Retinal pigment epithelial cell (primary cell): ENCODE data around the gene KRT1.
"Not testable (repeated sequence)": the region's sequence is repeated elsewhere in the genome, so short reads cannot be mapped to it uniquely, and the experiment has no call there.

Source experiments
- DNase-seq: peaks from one replicate; pipeline ENCODE4 v3.0.0-alpha.2; 2010; ENCODE audit warnings: low read depth
- H3K4me3 ChIP-seq: 2 replicates; pipeline ENCODE4 v1.5.1; 2011; ENCODE audit warnings: mild to moderate bottlenecking, low read length, control low read depth, moderate library complexity
- TF ChIP-seq, protein P1 (sequence below): conservative IDR thresholded peaks from 2 replicates; pipeline ENCODE4 v1.5.1; 2011; ENCODE audit warnings: low read depth, low read length, control low read depth, inconsistent platforms

The KRT1 gene

DNA sequence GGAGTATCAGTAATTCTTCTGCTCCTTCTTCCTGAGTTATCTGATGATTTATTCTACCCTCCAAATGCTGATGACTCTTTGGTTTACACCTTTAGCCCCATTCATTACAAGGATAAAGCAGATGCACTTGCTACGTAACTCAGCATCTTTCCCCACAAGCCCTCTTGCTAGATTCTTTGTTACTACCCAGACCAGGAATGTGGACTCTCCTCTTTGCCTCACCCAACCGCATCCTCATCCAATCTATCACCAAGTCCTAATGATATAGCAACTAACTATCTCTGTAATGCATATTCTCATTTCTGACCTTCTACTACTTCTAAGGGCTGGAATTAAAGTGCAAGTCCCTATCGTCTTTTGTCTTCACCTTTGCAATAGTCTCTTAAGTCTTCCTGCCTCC, 9.2 kb downstream of the KRT1 start:
- TF ChIP-seq, protein P1, sequence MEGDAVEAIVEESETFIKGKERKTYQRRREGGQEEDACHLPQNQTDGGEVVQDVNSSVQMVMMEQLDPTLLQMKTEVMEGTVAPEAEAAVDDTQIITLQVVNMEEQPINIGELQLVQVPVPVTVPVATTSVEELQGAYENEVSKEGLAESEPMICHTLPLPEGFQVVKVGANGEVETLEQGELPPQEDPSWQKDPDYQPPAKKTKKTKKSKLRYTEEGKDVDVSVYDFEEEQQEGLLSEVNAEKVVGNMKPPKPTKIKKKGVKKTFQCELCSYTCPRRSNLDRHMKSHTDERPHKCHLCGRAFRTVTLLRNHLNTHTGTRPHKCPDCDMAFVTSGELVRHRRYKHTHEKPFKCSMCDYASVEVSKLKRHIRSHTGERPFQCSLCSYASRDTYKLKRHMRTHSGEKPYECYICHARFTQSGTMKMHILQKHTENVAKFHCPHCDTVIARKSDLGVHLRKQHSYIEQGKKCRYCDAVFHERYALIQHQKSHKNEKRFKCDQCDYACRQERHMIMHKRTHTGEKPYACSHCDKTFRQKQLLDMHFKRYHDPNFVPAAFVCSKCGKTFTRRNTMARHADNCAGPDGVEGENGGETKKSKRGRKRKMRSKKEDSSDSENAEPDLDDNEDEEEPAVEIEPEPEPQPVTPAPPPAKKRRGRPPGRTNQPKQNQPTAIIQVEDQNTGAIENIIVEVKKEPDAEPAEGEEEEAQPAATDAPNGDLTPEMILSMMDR, result no peak
- H3K4me3 ChIP-seq, result no peak overlapping the region
- DNase-seq, result no peak

DNA sequence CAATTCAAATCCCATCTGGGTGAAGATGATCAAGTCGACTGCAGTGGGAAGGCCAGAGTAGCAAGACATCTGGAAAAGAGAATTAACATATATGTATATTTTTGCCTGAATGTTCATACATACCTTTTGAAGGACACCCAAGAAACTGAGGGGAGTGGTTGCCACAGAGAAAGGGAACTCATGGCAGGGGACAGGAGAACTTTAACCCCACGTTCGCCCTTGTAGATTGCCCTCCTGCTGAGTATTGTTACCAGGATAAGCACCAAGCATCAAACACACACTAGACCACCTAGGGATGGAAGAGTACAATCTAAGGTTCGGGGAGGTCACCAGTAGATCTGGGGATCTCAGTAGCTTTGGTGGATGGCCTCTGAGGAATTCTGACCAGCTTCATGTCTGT, 9.7 kb downstream of the KRT1 start:
- no peak overlapping the region for H3K4me3 ChIP-seq
- DNase-seq, result no peak
- TF ChIP-seq, protein P1, result no peak

DNA sequence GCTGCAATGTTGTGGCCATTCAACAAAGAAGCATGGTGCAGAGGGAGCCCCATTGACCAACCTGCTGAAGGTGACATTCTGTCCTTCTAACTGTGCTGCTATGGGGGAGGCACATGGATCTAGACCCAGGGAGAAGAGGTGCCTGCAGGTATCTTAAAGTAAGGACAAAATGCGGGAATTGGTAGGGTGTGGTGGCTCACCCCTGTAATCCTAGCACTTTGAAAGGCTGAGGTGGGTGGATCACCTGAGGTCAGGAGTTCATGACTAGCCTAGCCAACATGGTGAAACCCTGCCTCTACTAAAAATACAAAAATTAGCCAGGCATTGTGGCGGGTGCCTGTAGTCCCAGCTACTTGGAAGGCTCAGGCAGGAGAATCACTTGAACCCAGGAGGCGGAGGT, 10.3 kb downstream of the KRT1 start:
- DNase-seq, H3K4me3 ChIP-seq: not testable (repeated sequence)

DNA sequence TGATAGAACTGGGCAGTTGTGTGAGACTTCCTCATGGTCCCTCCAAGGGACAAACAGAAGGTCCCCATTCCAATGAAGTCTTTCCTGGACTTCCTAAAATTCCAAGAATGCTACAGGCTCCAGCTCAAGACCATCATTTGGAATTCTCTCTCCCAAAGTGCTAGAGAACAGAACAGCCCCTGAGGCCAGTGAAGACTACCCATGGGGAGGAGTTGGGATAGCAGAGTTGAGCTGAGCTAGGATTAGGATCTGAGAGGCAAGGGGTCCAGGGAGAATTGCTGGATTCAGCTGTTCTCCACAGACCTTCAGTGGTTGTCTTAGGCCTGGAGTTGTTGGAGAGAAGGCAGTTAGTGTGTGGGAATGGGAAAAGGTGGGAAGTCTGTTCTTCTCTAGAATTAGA, 10.8 kb downstream of the KRT1 start:
- TF ChIP-seq, protein P1, result no peak
- H3K4me3 ChIP-seq, result no peak overlapping the region

DNA sequence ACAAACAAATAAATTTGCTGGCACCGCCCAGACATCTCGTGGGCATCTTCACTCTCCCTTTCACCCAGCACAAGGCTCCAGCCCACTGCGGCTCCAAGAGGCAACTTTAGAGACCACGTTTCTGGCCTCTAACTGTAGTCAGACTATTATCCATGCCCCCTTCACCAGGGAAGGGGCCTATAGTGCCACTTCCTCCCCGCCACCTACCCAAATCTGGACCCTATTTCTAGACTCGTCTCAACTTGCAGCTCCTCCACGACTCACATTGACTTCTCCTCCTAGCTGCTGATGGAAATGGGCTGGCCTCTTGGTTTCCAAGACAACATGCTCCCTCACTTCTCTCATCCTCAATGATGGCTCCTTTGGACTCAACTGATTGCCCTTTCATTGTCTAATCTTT, 12.3 kb downstream of the KRT1 start:
- TF ChIP-seq, protein P1, result no peak
- H3K4me3 ChIP-seq, result no peak overlapping the region
- no peak for DNase-seq

More for the DNA sequence above, 10.8 kb downstream of the KRT1 start:
- DNase-seq, result no peak

DNA sequence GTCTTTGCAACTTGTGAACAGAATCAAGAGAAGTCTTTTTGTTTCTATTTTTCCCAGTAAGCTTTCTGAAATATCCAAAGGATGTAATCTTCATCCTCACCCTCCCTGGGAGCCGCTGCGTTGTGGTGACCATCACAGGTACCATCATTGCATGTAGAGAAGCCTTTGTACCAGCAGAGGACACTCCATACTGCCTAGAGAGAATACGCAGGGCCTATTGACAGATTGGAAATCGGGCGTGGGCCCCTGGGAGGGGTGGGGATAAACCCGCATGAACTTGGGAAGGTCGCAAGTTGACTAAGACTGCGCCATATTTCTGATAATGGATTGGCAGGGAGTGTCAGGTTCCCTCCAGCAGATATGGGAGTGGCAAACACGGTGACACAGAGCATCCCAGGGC, 12.7 kb downstream of the KRT1 start:
- DNase-seq, result no peak
- no peak overlapping the region for H3K4me3 ChIP-seq
- TF ChIP-seq, protein P1, result no peak

DNA sequence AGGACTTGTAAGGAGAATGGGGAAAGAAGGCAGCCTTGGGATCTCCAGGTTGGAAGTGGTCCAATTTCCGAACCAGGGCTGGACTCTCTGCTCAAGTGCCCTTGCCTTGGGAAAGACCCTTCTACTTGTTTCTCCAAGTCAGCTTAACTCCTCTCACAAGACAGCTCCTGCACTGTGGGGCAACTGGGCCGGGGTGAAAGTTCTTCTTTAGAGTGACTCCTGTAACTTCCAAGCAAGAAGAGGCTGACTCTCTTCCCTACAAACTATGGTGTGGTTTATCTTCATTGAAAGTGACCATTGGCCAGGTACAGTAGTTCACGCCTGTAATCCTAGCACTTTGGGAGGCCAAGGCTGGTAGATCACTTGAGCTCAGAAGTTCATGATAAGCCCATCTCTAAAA, 13.7 kb downstream of the KRT1 start:
- DNase-seq, result no peak
- TF ChIP-seq, protein P1, result no peak
- no peak overlapping the region for H3K4me3 ChIP-seq

DNA sequence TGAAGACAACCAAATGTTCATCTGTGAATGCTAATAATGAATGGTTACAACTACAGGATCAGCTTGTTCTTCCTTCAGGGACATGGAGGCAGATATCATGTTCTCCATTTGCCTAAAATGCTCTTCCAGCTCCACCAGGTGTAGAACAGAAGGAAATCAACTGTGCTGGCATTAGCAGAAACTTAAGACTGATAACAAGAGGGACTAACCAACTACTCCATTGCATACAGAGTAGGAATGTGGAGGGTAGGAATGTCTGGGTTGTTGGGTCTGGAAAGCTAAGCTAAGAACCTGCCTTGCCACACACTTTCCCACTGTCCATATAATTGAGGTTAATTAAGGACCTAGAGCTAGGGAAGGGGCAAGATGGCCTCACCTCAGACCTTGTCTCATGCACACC, 16.8 kb downstream of the KRT1 start:
- H3K4me3 ChIP-seq, result no peak overlapping the region
- TF ChIP-seq, protein P1, result no peak

More for the DNA sequence above, 16.8 kb downstream of the KRT1 start:
- DNase-seq, result no peak
